GM21528 (cell line): ENCODE results near the gene SNORC.
"Not testable (repeated sequence)": the region's sequence is repeated elsewhere in the genome, so short reads cannot be mapped to it uniquely, and the experiment has no call there.

Experiments
- ATAC-seq: cut with Tn5 transposase; IDR thresholded peaks from one replicate; pipeline ENCODE4 v1.9.1; 2021; ENCODE audit warnings: mild to moderate bottlenecking, moderate library complexity; ENCODE audit not compliant: unreplicated experiment, low FRiP score

The SNORC gene

GRCh38 chr2:232893834-232894233, 23.8 kb downstream of the SNORC start:
- no peak for ATAC-seq

- no peak for ATAC-seq
Observed at GRCh38 chr2:232894251-232894650, 24.2 kb downstream of the SNORC start.

- ATAC-seq = no peak
Observed at GRCh38 chr2:232894746-232895145, 24.7 kb downstream of the SNORC start.

- no peak for ATAC-seq
Observed at GRCh38 chr2:232896111-232896510, 26.0 kb downstream of the SNORC start.

- ATAC-seq = no peak
Observed at GRCh38 chr2:232896720-232897597, 26.9 kb downstream of the SNORC start.

- ATAC-seq = no peak
Observed at GRCh38 chr2:232897598-232898408, 27.7 kb downstream of the SNORC start.

GRCh38 chr2:232898592-232899543, 28.8 kb downstream of the SNORC start:
- no peak for ATAC-seq

GRCh38 chr2:232900811-232901735, 31.0 kb downstream of the SNORC start:
- ATAC-seq = no peak

- no peak for ATAC-seq
Observed at GRCh38 chr2:232901736-232902578, 31.9 kb downstream of the SNORC start.

GRCh38 chr2:232903989-232904388, 33.9 kb downstream of the SNORC start:
- no peak for ATAC-seq

- ATAC-seq = not testable (repeated sequence)
Observed at GRCh38 chr2:232906867-232907717, 37.0 kb downstream of the SNORC start.

- not testable (repeated sequence) for ATAC-seq
Observed at GRCh38 chr2:232907718-232908085, 37.6 kb downstream of the SNORC start.

- ATAC-seq = no peak
Observed at GRCh38 chr2:232908695-232909094, 38.6 kb downstream of the SNORC start.

GRCh38 chr2:232910376-232910775, 40.3 kb downstream of the SNORC start:
- no peak for ATAC-seq

GRCh38 chr2:232911712-232912277, 41.7 kb downstream of the SNORC start:
- no peak for ATAC-seq

GRCh38 chr2:232913903-232914302, 43.8 kb downstream of the SNORC start:
- ATAC-seq = no peak

- ATAC-seq = no peak
Observed at GRCh38 chr2:232919141-232919540, 49.1 kb downstream of the SNORC start.
